ENCODE data around the gene PIK3C2B. TPM values are rescaled to one million over a fixed set of nuclear protein-coding genes. Genes with fewer than 3 reads are reported as not detected.

The PIK3C2B gene
- total RNA-seq, 3 donors from 2014 or later (not counting 1 experiment from before 2014, with no cell fraction given) = 18.1 to 34.8 (median 29.5) TPM

DNA sequence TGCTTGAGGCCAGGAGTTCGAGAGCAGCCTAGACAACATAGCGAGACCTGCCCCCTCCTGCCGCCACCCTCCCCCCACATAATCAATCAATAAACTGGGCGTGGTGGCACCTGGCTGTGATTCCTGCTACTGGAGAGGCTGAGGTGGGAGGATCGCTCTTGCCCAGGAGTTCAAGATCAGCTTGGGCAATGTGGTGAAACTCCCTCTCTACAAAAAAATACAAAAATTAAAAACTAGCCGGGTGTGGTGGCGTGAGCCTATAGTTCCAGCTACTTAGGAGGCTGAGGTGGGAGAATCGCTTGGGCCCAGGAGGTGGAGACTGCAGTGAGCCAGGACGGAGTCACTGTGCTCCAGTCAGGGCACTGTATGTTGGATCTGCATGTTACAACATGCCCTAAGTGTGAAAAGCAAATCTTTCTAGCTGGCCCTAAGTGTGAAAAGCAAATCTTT is 14.6 kb upstream of the PIK3C2B start:
- Histone ChIP-seq H3K36me3 (ENCODE audit: control insufficient read depth, insufficient read depth, low read length) (no peaks in the 10 kb centered on the region), H3K4me3 (ENCODE audit: low read length) (no peak overlapping the region), H3K4me1 (ENCODE audit: control insufficient read depth, insufficient read depth, low read length) (peaks cover 34% of the 10 kb centered on the region), H3K27me3 (ENCODE audit: control insufficient read depth, insufficient read depth, low read length) (no peaks in the 10 kb centered on the region), H3K27ac (ENCODE audit: low read length) (no peak overlapping the region), H3K9me3 (ENCODE audit: control insufficient read depth, insufficient read depth, low read length) (no peaks in the 10 kb centered on the region)
- DNase-seq = no peak
- TF ChIP-seq CTCF (IDR thresholded peaks at IDR 0.05) = no peak
- no peak for ATAC-seq
- Mint-ChIP-seq H3K27ac (no peak overlapping the region), H3K9me3 (peaks cover 0 to 2% of the 10 kb centered on the region in 2 donors), H3K27me3 (ENCODE audit: low read depth in 2 of 2) (peaks cover 3 to 12% of the 10 kb centered on the region in 2 donors), H3K4me3 (no peak overlapping the region), H3K36me3 (peaks cover 15% of the 10 kb centered on the region), H3K4me1 (peaks cover 34% of the 10 kb centered on the region in 2 donors)
- WGBS (ENCODE audit: insufficient coverage) = 89% methylated on average over 6 of the region's 9 CpGs
- intact Hi-C loops (cut with micrococcal nuclease) = loop anchor here (5.0 kb wide), 1 partner anchor 33 kb away; no protein-coding TSS in a partner anchor

DNA sequence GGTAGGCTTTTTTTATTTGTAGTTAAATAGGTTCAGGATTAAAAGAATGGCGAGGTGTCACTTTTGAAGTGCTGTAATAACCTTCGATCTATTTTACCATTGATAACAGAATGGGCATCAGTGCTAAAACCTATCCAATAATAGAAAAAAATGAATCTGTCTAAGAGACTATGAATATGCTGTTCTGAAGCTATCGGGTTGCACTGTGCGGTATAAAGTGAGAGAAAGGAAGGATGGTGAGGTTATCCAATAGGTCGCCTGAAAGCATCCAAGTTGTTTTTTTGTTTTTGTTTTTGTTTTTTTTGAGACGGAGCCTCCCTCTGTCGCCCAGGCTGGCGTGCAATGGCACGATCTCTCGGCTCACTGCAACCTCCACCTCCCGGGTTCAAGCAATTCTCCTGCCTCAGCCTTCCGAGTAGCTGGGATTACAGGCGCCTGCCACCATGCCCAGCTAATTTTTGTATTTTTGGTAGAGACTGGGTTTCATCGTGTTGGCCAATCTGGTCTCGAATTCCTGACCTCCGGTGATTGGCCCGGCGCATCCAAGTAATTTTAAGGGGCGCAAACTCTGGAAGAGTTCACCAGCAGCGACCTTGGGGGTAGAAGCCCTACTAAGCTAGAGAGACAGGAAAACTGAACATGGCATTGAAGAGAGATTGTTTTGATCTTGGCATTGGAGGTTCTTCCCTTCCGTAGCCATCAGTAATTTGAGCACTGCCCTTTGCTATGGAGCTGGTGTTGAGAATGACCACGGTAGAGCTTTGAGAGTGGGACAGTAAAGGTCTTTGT is 12.9 kb upstream of the PIK3C2B start:
- DNase-seq = peak in 1 of 2 donors; percentile 71
- Mint-ChIP-seq H3K27me3 (ENCODE audit: low read depth in 2 of 2) (peaks cover 3 to 12% of the 10 kb centered on the region in 2 donors), H3K36me3 (peaks cover 15% of the 10 kb centered on the region), H3K27ac (peak overlapping the region; percentile 97 to 100), H3K9me3 (peaks cover 0 to 2% of the 10 kb centered on the region in 2 donors), H3K4me1 (peaks cover 33 to 34% of the 10 kb centered on the region in 2 donors), H3K4me3 (peak overlapping the region; percentile 98)
- WGBS (ENCODE audit: insufficient coverage) = 7% methylated on average over 20 of the region's 22 CpGs
- intact Hi-C loops (cut with micrococcal nuclease) = loop anchor here (1.0 to 5.0 kb wide), 3 partner anchors 9 to 90 kb away; partner anchors contain the start of gene MDM4
- no peak for TF ChIP-seq CTCF (IDR thresholded peaks at IDR 0.05)
- H3K4me3 ChIP-seq (ENCODE audit: low read length) = peak overlapping the region; percentile 90
- no peaks in the 10 kb centered on the region for H3K27me3 ChIP-seq (ENCODE audit: control insufficient read depth, insufficient read depth, low read length)
- peak; percentile 53 to 69 (median 54) for ATAC-seq
- peak overlapping the region; percentile 100 for H3K27ac ChIP-seq (ENCODE audit: low read length)
- no peaks in the 10 kb centered on the region for H3K36me3 ChIP-seq (ENCODE audit: control insufficient read depth, insufficient read depth, low read length)
- no peaks in the 10 kb centered on the region for H3K9me3 ChIP-seq (ENCODE audit: control insufficient read depth, insufficient read depth, low read length)
- peaks cover 19% of the 10 kb centered on the region for H3K4me1 ChIP-seq (ENCODE audit: control insufficient read depth, insufficient read depth, low read length)

DNA sequence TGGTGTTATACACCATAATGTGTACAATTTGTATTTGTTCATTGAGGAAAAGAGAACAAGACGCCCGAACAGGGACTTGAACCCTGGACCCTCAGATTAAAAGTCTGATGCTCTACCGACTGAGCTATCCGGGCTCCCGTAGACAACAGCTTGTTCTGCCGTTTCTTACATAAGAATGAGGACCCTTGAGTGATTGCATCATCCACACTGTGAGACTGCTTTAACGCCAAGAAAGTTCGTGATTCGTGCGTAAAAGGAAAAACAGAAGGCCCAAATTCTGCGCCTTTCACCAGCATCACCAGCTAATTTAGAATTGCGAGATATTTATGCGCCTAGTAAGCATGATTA is 12.3 kb upstream of the PIK3C2B start:
- peak overlapping the region; percentile 98 for H3K4me3 Mint-ChIP-seq

More for the DNA sequence above, 12.3 kb upstream of the PIK3C2B start:
- ATAC-seq (peak; percentile 73 to 88 (median 78)), DNase-seq (peak; percentile 79 to 97)
- peaks cover 3 to 12% of the 10 kb centered on the region in 2 donors for H3K27me3 Mint-ChIP-seq (ENCODE audit: low read depth in 2 of 2)
- peaks cover 0 to 2% of the 10 kb centered on the region in 2 donors for H3K9me3 Mint-ChIP-seq
- WGBS (ENCODE audit: insufficient coverage) = 0% methylated on average over 12 of the region's 13 CpGs
- peak overlapping the region; percentile 100 for H3K27ac ChIP-seq (ENCODE audit: low read length)
- peaks cover 33 to 34% of the 10 kb centered on the region in 2 donors for H3K4me1 Mint-ChIP-seq
- peaks cover 15% of the 10 kb centered on the region for H3K36me3 Mint-ChIP-seq
- H3K4me1 ChIP-seq (ENCODE audit: control insufficient read depth, insufficient read depth, low read length) = peaks cover 13% of the 10 kb centered on the region
- peak overlapping the region; percentile 90 for H3K4me3 ChIP-seq (ENCODE audit: low read length)
- TF ChIP-seq CTCF (IDR thresholded peaks at IDR 0.05) = no peak
- peak overlapping the region; percentile 97 to 100 for H3K27ac Mint-ChIP-seq
- no peaks in the 10 kb centered on the region for H3K9me3 ChIP-seq (ENCODE audit: control insufficient read depth, insufficient read depth, low read length)
- H3K27me3 ChIP-seq (ENCODE audit: control insufficient read depth, insufficient read depth, low read length) = no peaks in the 10 kb centered on the region
- H3K36me3 ChIP-seq (ENCODE audit: control insufficient read depth, insufficient read depth, low read length) = no peaks in the 10 kb centered on the region
- intact Hi-C loops (cut with micrococcal nuclease) = loop anchor here (1.0 to 5.0 kb wide), 3 partner anchors 9 to 90 kb away; partner anchors contain the start of gene MDM4

All from natural killer cell (primary cell).